Naive B cell (primary cell): Measurements from ENCODE around the gene RBM12. TPM values are rescaled to one million over a fixed set of nuclear protein-coding genes. Genes with fewer than 3 reads are reported as not detected.
"Not testable (repeated sequence)": the region's sequence is repeated elsewhere in the genome, so short reads cannot be mapped to it uniquely, and the experiment has no call there.

Source experiments
- ATAC-seq, 2 donors: fragments of 150-1000 bp; cut with Tn5 transposase; 2 replicates each; pipeline ENCODE4 v1.10.0; 2021; ENCODE audit warnings: low read depth in 2 of 2, mild to moderate bottlenecking in 2 of 2, moderate library complexity in 2 of 2
- DNase-seq: peaks from one replicate; pipeline ENCODE4 v3.0.0; 2022
- H3K27ac Mint-ChIP-seq, 6 donors: one replicate each; pipeline ENCODE4 v1.8.0; 2020 to 2022; ENCODE audit warnings: mild to moderate bottlenecking in 6 of 6, mixed read lengths in 6 of 6, moderate library complexity in 5 of 6, inconsistent platforms in 2 of 6
- H3K27me3 Mint-ChIP-seq, 3 donors: one replicate each; pipeline ENCODE4 v1.8.0; 2021 to 2022; ENCODE audit warnings: mixed read lengths in 3 of 3, mild to moderate bottlenecking in 1 of 3
- H3K36me3 Mint-ChIP-seq, 2 donors: one replicate each; pipeline ENCODE4 v1.8.0; 2020 to 2022; ENCODE audit warnings: mixed read lengths in 2 of 2, inconsistent platforms in 1 of 2, mild to moderate bottlenecking in 1 of 2
- H3K4me1 Mint-ChIP-seq, 3 donors: one replicate each; pipeline ENCODE4 v1.8.0; 2020 to 2022; ENCODE audit warnings: mixed read lengths in 3 of 3, inconsistent platforms in 1 of 3, mild to moderate bottlenecking in 1 of 3, moderate library complexity in 1 of 3
- H3K4me3 Mint-ChIP-seq, 8 donors: one replicate each; pipeline ENCODE4 v1.8.0; 2020 to 2022; ENCODE audit warnings: mild to moderate bottlenecking in 8 of 8, mixed read lengths in 8 of 8, moderate library complexity in 8 of 8, inconsistent platforms in 2 of 8
- H3K9me3 Mint-ChIP-seq, 7 donors: one replicate each; pipeline ENCODE4 v1.8.0; 2020 to 2022; ENCODE audit warnings: mixed read lengths in 7 of 7, mild to moderate bottlenecking in 5 of 7, inconsistent platforms in 2 of 7, moderate library complexity in 1 of 7
- polyA plus RNA-seq, 6 donors: library from polyadenylated mRNA; unstranded; fragments of 300-500 nt; fragmentation: Illumina TruSeq; gene quantifications; one replicate each; pipeline ENCODE4 v1.2.3, GENCODE V29; 2021; ENCODE audit warnings: low read depth in 6 of 6

RBM12 gene
- polyA plus RNA-seq, 6 donors from 2014 or later, result 39.4 to 58.8 (median 51.6) TPM

DNA sequence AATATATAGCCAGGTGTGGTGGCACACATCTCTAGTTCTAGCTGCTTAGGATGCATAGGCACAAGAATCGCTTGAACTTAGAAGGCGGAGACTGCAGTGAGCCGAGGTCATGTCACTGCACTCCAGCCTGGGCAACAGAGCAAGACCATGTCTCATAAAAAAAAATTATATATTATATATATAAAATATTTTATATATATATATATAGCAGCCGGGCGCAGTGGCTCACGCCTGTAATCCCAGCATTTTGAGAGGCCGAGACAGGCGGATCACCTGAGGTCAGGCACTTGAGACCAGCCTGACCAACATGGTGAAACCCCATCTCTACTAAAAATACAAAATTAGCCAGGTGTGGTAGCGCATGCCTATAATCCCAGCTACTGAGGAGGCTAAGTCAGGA is 20.7 kb upstream of the RBM12 start:
- ATAC-seq, H3K27ac Mint-ChIP-seq, H3K4me3 Mint-ChIP-seq, H3K9me3 Mint-ChIP-seq, DNase-seq, H3K27me3 Mint-ChIP-seq, H3K4me1 Mint-ChIP-seq: not testable (repeated sequence)
- peaks cover 9 to 10% of the 10 kb centered on the region in 2 donors for H3K36me3 Mint-ChIP-seq

DNA sequence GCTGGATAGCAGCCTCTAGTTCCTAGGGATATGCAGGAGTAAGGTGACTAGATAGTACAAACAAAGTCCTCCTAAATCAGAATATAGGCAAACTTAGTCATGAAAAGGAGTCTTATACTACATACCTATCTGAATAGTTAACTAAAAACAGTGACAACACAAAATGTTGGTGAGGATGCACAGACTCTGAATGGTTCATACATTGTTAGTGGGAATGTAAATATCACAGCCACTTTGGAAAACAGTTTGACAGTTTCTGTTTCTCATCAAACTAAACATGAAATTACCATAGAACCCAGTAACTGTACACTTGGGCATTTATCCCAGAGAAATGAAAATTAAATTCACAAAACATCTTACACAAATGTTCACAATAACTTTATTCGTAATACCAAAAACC is 17.3 kb upstream of the RBM12 start:
- Mint-ChIP-seq H3K27ac (peak overlapping the region in 1 of 6 donors; percentile 26), H3K36me3 (peaks cover 0 to under 1% of the 10 kb centered on the region in 2 donors), H3K27me3 (no peaks in the 10 kb centered on the region), H3K9me3 (no peaks in the 10 kb centered on the region), H3K4me1 (peaks cover 8 to 16% (median 15%) of the 10 kb centered on the region in 3 donors), H3K4me3 (no peak overlapping the region)
- ATAC-seq, result no peak
- DNase-seq, result no peak

DNA sequence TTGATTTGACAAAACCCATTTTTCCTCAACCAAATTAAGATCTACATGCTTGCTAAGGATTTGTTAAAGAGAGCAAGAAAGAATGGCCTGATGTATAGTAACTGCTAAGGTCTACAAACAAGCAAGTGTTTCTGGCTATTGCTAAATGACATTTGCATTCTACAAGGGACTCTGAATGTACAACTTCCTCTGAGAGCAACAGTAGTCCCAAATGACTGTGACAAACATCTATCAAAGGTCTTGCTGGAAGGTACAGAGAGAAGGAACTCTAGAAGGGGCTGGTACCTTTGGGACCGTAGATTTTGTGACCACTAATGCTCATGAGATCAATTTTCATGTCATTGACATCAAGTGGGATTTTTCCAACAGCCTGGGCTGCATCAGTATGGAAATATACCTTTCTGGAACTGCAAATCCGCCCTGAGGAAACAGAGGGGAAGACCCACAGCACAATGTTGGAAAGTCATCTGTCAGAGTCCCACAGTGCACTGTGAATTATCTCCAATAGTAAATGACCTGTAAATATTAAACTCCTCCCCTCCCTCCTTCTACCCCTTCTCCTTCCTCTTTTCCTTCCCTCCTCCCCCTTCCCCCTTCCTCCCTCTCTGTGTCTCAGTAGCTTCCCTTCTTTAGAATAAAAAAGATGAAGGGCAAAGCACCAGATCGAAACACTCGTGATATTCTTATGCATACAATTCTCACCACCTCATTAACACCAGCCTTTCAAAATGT is 15.9 kb upstream of the RBM12 start:
- no peak overlapping the region for H3K4me3 Mint-ChIP-seq
- H3K36me3 Mint-ChIP-seq, result no peaks in the 10 kb centered on the region
- H3K4me1 Mint-ChIP-seq, result peaks cover 8 to 16% (median 15%) of the 10 kb centered on the region in 3 donors
- H3K27me3 Mint-ChIP-seq, result no peaks in the 10 kb centered on the region
- H3K9me3 Mint-ChIP-seq, result no peaks in the 10 kb centered on the region
- DNase-seq, result no peak
- peak overlapping the region; percentile 12 to 89 (median 50) for H3K27ac Mint-ChIP-seq
- ATAC-seq, result peak; percentile 27 to 44

DNA sequence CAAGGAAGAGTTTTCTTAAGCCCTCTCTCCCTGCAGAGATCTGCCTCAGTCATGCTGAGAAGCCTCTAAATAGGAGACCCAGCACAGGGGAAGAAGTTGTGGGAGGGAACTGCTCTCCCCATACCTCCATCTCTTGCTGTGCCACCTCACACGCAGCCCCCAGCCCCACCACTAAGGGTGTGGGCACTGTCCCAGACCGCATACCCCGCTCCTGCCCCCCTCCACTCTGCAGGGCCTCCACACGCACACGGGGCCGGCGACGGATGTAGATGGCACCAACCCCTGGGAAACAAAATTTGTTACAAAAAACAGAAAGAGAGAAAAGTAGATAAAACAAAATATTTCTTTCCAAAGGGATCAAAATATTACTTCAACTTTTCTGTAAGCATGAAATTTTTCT is 10.2 kb upstream of the RBM12 start:
- H3K9me3 Mint-ChIP-seq, result no peaks in the 10 kb centered on the region
- ATAC-seq, result no peak
- H3K36me3 Mint-ChIP-seq, result peaks cover 15 to 23% of the 10 kb centered on the region in 2 donors
- peaks cover 0 to 2% (median 1%) of the 10 kb centered on the region in 3 donors for H3K4me1 Mint-ChIP-seq
- no peak for DNase-seq
- H3K27ac Mint-ChIP-seq, result no peak overlapping the region
- no peaks in the 10 kb centered on the region for H3K27me3 Mint-ChIP-seq
- no peak overlapping the region for H3K4me3 Mint-ChIP-seq

DNA sequence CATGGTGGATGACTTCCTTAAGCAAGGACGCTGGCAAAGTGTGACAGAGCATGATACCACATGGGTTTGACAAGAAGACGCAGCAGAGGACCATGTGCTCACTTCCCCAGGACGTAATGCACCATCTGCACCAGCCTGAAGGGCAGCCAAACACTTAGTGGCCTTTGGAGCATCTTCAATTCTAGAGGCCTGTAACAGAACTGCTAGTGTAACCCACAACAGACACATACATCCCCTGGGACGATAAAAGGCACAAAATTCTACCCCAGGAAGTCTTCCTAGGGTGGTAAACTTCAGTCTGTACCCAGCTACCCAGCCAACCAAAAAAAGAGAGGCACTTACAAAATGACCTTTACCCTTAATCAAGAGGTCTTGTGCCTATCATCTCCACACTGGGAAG is 9.2 kb upstream of the RBM12 start:
- Mint-ChIP-seq H3K4me3 (peak overlapping the region in 1 of 8 donors; percentile 1), H3K9me3 (no peaks in the 10 kb centered on the region), H3K27ac (no peak overlapping the region), H3K4me1 (no peaks in the 10 kb centered on the region), H3K27me3 (no peaks in the 10 kb centered on the region), H3K36me3 (peaks cover 23 to 33% of the 10 kb centered on the region in 2 donors)
- DNase-seq, result no peak
- ATAC-seq, result no peak

DNA sequence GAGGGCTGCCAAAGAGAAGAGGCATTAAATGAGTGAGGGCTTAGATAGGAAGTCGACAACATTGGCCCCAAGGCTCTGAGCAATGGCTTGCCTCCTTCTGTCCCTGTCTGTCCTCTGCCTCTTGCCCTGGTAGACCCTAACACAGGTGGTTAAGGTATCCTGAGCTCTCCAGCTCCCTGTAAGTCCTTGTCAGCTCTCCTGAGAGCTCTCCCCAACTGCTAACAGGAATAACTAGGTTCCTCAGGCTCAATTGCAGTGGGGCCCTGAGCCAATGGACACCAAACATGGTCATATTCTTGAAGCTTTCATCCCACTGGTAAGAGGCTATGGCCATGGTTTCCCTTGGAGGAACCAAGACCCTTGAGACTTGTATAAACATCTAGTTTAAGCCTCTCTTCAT is 5.0 kb upstream of the RBM12 start:
- Mint-ChIP-seq H3K36me3 (peaks cover 30 to 38% of the 10 kb centered on the region in 2 donors), H3K9me3 (no peaks in the 10 kb centered on the region), H3K4me1 (peaks cover 4 to 7% (median 5%) of the 10 kb centered on the region in 3 donors), H3K4me3 (no peak overlapping the region), H3K27ac (no peak overlapping the region), H3K27me3 (no peaks in the 10 kb centered on the region)
- DNase-seq, result no peak
- no peak for ATAC-seq

DNA sequence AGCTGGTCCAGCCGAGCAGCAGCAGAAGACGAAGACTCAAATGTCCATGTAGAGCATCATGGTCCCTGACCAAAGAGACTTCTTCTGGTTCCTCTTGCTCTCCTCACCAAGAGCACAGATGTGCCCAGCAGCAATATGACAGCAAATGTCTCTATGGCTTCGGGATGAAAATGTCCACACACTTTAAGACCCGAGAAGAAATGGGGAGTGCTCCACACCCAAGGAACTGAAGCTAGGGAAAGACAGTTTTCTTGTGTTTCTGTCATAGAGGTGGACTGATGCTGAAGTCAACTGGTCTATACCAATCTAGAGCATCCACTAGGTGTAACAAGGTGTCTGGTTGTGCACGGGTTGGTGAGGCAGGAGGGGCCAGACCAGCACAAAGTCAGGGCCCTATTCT is 4.5 kb upstream of the RBM12 start:
- ATAC-seq (no peak), DNase-seq (no peak)
- H3K27ac Mint-ChIP-seq, result peak overlapping the region in 1 of 6 donors; percentile 49
- peaks cover 6 to 7% (median 7%) of the 10 kb centered on the region in 3 donors for H3K4me1 Mint-ChIP-seq
- H3K27me3 Mint-ChIP-seq, result no peaks in the 10 kb centered on the region
- H3K9me3 Mint-ChIP-seq, result no peaks in the 10 kb centered on the region
- H3K4me3 Mint-ChIP-seq, result no peak overlapping the region
- H3K36me3 Mint-ChIP-seq, result peaks cover 30 to 38% of the 10 kb centered on the region in 2 donors

DNA sequence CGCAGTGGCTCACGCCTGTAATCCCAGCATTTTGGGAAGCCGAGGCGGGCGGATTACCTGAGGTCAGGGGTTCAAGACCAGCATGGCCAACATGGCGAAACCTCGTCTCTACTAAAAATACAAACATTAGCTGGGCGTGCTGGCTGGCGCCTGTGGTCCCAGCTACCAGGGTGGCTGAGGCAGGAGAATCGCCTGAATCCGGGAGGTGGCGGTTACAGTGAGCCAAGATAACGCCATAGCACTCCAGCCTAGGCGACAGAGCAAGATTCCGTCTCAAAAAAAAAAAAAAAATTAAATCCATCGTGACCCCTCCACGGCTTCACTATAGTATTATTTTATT is 1.2 kb upstream of the RBM12 start:
- peaks cover 24 to 25% of the 10 kb centered on the region in 2 donors for H3K36me3 Mint-ChIP-seq
- H3K4me3 Mint-ChIP-seq, result peak overlapping the region in 4 of 8 donors; percentile 29 to 98 (median 40)
- H3K9me3 Mint-ChIP-seq, result no peaks in the 10 kb centered on the region
- H3K27ac Mint-ChIP-seq, result peak overlapping the region in 3 of 6 donors; percentile 72 to 90 (median 84)
- no peak for ATAC-seq
- DNase-seq, result no peak
- H3K4me1 Mint-ChIP-seq, result peaks cover 34 to 38% (median 36%) of the 10 kb centered on the region in 3 donors
- no peaks in the 10 kb centered on the region for H3K27me3 Mint-ChIP-seq

DNA sequence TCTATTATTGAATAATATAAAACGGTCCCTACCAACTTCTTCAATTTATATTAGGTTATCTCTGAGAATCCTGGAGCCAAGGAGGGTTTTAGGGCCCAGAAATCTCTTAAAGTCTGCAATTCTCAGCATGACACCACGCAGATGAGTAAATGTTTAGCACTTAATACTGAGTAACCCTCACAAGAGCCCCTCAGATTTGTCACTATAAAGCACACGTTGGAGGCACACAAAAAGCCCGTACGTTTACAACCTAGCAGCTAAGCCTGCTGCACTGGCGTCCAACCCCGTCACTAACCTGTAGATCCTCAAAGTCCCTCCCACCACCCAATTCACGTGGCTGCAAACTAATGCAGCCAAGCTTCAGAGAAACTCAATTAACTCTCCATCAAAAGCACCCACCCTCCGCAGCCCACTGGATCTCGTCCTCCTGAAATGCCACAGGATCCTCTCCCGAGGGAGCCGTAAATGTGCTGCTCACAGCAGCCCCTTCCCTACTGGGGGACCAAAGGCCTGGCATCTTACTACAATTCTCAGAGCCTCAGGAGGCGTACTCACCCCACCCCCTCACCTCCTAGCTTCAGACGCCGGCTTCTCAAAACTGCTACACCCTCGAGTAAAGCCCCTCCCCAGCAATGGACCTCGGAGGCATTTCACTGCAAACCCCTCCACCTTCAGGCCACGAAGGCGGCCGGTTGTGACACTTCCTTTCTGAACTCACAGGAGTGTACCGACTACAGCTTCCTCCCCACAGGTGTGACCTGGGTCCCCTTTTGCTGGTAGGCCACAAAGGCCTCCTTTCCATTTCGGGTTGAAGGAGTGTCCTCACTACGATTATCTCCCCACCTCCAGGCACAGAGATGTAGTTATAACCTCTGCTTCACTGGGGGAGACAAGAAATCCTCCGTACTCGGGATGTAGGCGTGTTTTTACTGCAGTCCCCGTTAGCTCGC is 909 bp downstream of the RBM12 start:
- no peaks in the 10 kb centered on the region for H3K27me3 Mint-ChIP-seq
- DNase-seq (peak; percentile 79), ATAC-seq (peak; percentile 56 to 66)
- H3K4me1 Mint-ChIP-seq, result peaks cover 44 to 58% (median 53%) of the 10 kb centered on the region in 3 donors
- H3K9me3 Mint-ChIP-seq, result no peaks in the 10 kb centered on the region
- H3K4me3 Mint-ChIP-seq, result peak overlapping the region; percentile 87 to 99 (median 96)
- peak overlapping the region; percentile 98 to 100 (median 99) for H3K27ac Mint-ChIP-seq
- H3K36me3 Mint-ChIP-seq, result peaks cover 5 to 6% of the 10 kb centered on the region in 2 donors

DNA sequence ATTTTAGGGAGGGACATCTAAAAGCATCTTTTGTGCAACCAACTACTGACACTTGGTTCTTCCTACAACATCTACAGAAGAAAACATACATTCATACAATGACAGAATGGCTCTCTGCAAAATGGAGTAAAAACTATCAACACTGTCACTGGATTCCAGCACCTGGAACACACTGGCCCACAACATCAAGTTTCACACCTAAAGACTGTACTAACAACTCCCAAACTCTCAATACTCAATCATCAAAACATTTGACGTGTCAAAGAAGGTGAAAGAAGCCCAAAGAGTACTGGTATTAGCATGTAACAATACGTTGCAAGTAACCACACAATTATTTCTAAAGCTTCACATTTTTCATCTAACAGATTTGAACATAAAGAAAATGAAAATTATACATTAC is 2.1 kb downstream of the RBM12 start:
- DNase-seq (no peak), ATAC-seq (no peak)
- Mint-ChIP-seq H3K4me3 (peak overlapping the region; percentile 87 to 99 (median 96)), H3K27me3 (no peaks in the 10 kb centered on the region), H3K36me3 (no peaks in the 10 kb centered on the region), H3K27ac (peak overlapping the region; percentile 83 to 100 (median 98)), H3K9me3 (no peaks in the 10 kb centered on the region), H3K4me1 (peaks cover 46 to 66% (median 55%) of the 10 kb centered on the region in 3 donors)

DNA sequence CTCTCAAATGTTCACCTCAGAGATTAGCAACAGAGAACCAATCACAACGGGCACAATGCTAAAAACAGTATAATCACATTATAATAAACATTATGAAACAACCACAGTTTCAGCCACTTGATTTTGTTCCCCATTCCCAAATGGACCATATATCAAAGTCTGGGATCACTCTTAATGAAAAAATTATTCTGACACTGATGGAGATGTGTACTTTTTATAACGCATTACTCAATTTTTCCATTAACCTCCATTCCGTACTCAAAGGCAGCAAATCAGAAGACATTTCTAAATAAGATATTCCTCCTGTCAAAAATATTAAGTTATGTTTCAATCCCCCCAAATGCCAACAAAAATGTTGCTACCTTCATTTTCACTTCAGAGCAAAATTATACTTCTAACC is 2.8 kb downstream of the RBM12 start:
- DNase-seq (no peak), ATAC-seq (no peak)
- peaks cover 51 to 70% (median 61%) of the 10 kb centered on the region in 3 donors for H3K4me1 Mint-ChIP-seq
- peak overlapping the region; percentile 71 to 99 (median 94) for H3K4me3 Mint-ChIP-seq
- no peaks in the 10 kb centered on the region for H3K9me3 Mint-ChIP-seq
- H3K27ac Mint-ChIP-seq, result peak overlapping the region; percentile 34 to 100 (median 90)
- no peaks in the 10 kb centered on the region for H3K36me3 Mint-ChIP-seq
- H3K27me3 Mint-ChIP-seq, result no peaks in the 10 kb centered on the region

DNA sequence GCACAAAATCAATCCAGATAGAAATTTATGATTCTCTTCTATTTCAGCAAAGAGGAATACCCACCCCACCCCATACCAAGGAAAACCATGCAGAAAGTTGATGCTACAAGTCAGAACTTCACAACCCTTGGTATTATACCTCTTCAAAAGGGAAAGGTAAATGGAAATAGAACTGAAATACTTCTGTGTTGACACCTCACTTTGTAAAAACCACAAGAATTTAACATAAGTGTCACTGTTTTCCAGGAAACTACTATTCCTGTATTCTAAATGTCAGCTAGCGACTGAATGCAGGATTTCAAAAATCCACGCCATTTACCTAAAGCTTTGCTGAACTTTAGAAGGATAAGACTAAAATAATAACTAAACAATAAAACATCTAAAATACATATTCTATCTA is 3.6 kb downstream of the RBM12 start:
- Mint-ChIP-seq H3K27ac (peak overlapping the region in 4 of 6 donors; percentile 42 to 99 (median 94)), H3K4me3 (peak overlapping the region in 5 of 8 donors; percentile 87 to 99 (median 96))

DNA sequence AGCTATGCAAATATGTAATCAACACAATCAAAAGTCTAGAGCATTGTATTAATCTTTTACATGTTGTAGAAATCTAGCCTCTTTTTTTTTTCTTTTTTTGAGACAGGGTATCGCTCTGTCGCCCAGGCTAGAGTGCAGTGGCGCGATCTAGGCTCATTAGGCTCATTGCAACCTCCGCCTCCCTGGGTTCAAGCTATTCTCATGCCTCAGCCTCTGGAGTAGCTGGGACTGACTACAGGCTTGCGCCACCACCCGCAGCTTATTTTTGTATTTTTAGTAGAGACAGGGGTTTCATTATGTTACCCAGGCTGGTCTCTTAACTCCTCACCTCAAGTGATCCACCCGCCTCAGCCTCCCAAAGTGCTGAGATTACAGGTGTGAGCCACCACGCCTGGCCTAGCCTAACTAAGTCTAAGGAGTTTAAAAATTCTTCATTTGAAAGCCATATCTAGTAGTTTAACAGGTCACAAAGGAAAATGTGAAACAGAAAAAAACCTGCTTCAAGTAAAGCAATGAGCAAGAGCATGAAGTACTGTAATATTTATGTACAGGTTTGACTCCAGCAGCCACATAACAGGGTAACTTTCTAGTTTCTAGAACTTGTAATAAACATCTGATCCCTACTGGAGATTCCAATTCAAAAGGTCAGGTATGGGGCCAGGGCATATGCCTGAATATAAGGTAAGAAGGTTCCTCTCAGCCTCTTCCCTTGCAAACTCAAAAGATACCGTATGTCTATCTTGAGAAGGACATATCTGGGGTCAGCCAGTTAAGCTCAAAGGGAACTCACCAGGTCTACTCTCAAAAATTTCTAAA is 4.4 kb downstream of the RBM12 start:
- Mint-ChIP-seq H3K4me1 (peaks cover 51 to 74% (median 65%) of the 10 kb centered on the region in 3 donors), H3K27ac (peak overlapping the region in 5 of 6 donors; percentile 16 to 99 (median 65))

More for the DNA sequence above, 3.6 kb downstream of the RBM12 start:
- peaks cover 51 to 74% (median 65%) of the 10 kb centered on the region in 3 donors for H3K4me1 Mint-ChIP-seq
- no peaks in the 10 kb centered on the region for H3K36me3 Mint-ChIP-seq
- no peaks in the 10 kb centered on the region for H3K9me3 Mint-ChIP-seq
- DNase-seq, result no peak
- H3K27me3 Mint-ChIP-seq, result no peaks in the 10 kb centered on the region
- ATAC-seq, result no peak

More for the DNA sequence above, 4.4 kb downstream of the RBM12 start:
- Mint-ChIP-seq H3K9me3 (no peaks in the 10 kb centered on the region), H3K27me3 (no peaks in the 10 kb centered on the region), H3K4me3 (peak overlapping the region in 7 of 8 donors; percentile 9 to 99 (median 25)), H3K36me3 (no peaks in the 10 kb centered on the region)
- no peak for DNase-seq
- no peak for ATAC-seq
